IMR-90 (cell line): ENCODE data around the gene MRPS24. TPM values are rescaled to one million over a fixed set of nuclear protein-coding genes. Genes with fewer than 3 reads are reported as not detected.

ENCODE experiments used
- microRNA-seq, 2 experiments: library from miRNA; stranded (forward) in 1 of 2; unstranded in 1 of 2; fragments of 10-50 nt in 1 of 2; fragments of <30 nt in 1 of 2; gene quantifications in 1 of 2; microRNA quantifications in 1 of 2; one replicate each; pipeline versions ENCODE3 to v1.1.0; 2013 to 2020; ENCODE audit not compliant: insufficient read depth in 1 of 2, insufficient read length in 1 of 2, unreplicated experiment in 1 of 2
- polyA plus RNA-seq, 3 experiments: library from polyadenylated mRNA; depleted of rRNA; stranded (reverse); fragments of >200 nt; gene quantifications; 2 replicates each; pipeline ENCODE4 v1.2.3, GENCODE V29; 2012; ENCODE audit warnings: low replicate concordance in 1 of 3
- small RNA-seq, 5 experiments: library from RNA; depleted of rRNA; stranded (forward); fragments of <200 nt; gene quantifications; one replicate each; pipeline ENCODE3, GENCODE V24; 2012
- total RNA-seq: library from RNA; depleted of rRNA; stranded (reverse); fragments of >200 nt; gene quantifications from 2 replicates; pipeline ENCODE4 v1.2.3, GENCODE V29; 2012; rRNA removed

Gene MRPS24
- total and polyA plus RNA-seq, 2 of the 4 experiments (the other 2 are of a cell fraction) = 151 to 266 TPM

Small RNAs within 50 kb of the gene (microRNA-seq; reads per million reads assigned to microRNA genes)
- gene MRPS24 (ENCODE audit: insufficient read depth, insufficient read length) = 3.1 reads per million

Small RNAs within 50 kb of the gene (small RNA-seq; reads per million reads assigned to genes)
- 0 to 4.2 (median 0.70) reads per million in 5 experiments for gene MRPS24

Other genes starting within 250 kb of the MRPS24 start
- gene COA1, start 140.0 kb downstream of the MRPS24 start, total RNA-seq = 59.5 and 66.4 TPM in 2 replicates
- 24.2 and 34.2 TPM in 2 replicates for gene COA1, start 140.0 kb downstream of the MRPS24 start, polyA plus RNA-seq (2012; rRNA removed)
- gene BLVRA, start 110.8 kb downstream of the MRPS24 start, total RNA-seq = 32.3 and 35.8 TPM in 2 replicates
- 47.1 and 50.8 TPM in 2 replicates for gene BLVRA, start 110.8 kb downstream of the MRPS24 start, polyA plus RNA-seq (2012; rRNA removed)
- gene URGCP, start 37.1 kb upstream of the MRPS24 start, total RNA-seq = 24.4 and 25.5 TPM in 2 replicates
- gene URGCP, start 37.1 kb upstream of the MRPS24 start, polyA plus RNA-seq (2012; rRNA removed) = 19.9 and 22.0 TPM in 2 replicates
- 8.6 and 9.7 TPM in 2 replicates for gene UBE2D4, start 56.9 kb upstream of the MRPS24 start, total RNA-seq
- 9.7 and 10.5 TPM in 2 replicates for gene UBE2D4, start 56.9 kb upstream of the MRPS24 start, polyA plus RNA-seq (2012; rRNA removed)
- not detected in 2 replicates for gene SPDYE1, start 128.4 kb upstream of the MRPS24 start, total RNA-seq
- not detected in 2 replicates for gene SPDYE1, start 128.4 kb upstream of the MRPS24 start, polyA plus RNA-seq (2012; rRNA removed)
- gene DBNL, start 175.2 kb upstream of the MRPS24 start, total RNA-seq = 166 and 179 TPM in 2 replicates
- 137 and 157 TPM in 2 replicates for gene DBNL, start 175.2 kb upstream of the MRPS24 start, polyA plus RNA-seq (2012; rRNA removed)
- not detected in 2 replicates for gene PGAM2, start 196.1 kb upstream of the MRPS24 start, total RNA-seq
- gene PGAM2, start 196.1 kb upstream of the MRPS24 start, polyA plus RNA-seq (2012; rRNA removed) = 0.27 TPM in 1 of 2 replicates, not detected in the other
- 3.0 and 3.1 TPM in 2 replicates for gene POLM, start 213.0 kb upstream of the MRPS24 start, total RNA-seq
- 9.1 and 9.4 TPM in 2 replicates for gene POLM, start 213.0 kb upstream of the MRPS24 start, polyA plus RNA-seq (2012; rRNA removed)
- 1.1 and 1.4 TPM in 2 replicates for gene AEBP1, start 234.8 kb upstream of the MRPS24 start, total RNA-seq
- 5.5 and 5.7 TPM in 2 replicates for gene AEBP1, start 234.8 kb upstream of the MRPS24 start, polyA plus RNA-seq (2012; rRNA removed)